Placental pericyte (primary cell): ENCODE measurements around the gene OR5D14. TPM values are rescaled to one million over a fixed set of nuclear protein-coding genes. Genes with fewer than 3 reads are reported as not detected.

Experiments used
- total RNA-seq: library from RNA; depleted of rRNA; stranded (reverse); fragments of >200 nt; gene quantifications from 2 replicates; pipeline ENCODE4 v1.2.3, GENCODE V29; 2012

Gene OR5D14
- not detected in 2 replicates for total RNA-seq

DNA sequence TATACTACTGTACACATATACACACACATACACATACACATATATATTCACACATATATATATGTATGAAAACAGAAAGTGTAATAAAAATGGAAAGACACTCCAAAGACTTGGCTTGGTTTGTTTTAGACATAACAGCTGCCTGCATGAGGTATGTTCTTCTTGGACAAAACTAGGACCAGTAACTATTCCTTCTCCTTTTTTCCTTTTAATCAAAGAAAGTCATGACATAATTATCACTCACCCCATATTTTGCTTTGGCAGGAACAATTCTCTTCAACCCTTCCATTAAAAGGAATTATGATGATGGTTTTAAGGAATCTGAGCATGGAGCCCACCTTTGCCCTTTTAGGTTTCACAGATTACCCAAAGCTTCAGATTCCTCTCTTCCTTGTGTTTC lies at the start of gene OR5D14:
OR5D14 (plus strand) TSS at position 301 of the 400 bp plus-strand sequence; CDS start at position 301, 0 bp downstream.

DNA sequence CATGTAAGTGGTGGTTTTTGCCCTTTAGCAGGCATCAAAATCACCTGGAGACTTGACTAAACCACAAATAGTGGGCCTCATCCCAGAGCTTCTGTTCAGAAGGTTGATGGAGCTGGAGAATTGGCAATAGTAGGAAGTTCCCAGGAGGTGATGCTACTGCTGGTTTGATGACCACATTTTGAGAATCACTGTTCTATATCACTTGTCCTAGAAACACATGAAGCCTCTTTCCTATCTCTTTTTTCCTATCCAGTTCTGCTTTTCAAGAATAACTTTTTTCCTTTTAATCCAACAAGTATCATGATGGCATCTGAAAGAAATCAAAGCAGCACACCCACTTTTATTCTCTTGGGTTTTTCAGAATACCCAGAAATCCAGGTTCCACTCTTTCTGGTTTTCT lies 22.2 kb upstream of the OR5D14 start, which contains the start of gene OR5D13:
OR5D13 (plus strand) TSS at position 301 of the 400 bp plus-strand sequence; CDS start at position 301, 0 bp downstream.

DNA sequence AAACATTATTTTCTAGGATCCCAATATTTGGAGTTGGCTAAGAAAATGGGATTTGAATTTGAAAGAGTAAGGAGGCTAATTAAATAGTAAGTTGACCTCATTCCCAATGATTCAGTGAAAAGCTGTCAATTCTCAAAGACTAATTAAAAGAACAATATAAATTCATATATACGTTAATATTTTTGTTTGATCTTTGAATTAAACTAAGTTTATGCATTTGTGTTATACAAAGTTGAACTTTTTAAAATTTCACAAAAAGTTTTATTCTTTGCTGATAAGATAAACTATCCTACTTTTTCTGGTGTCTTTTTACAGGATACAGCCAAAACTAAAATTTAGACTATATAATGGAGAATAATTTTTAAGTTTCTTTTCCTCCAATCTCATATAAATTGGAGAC lies 15.7 kb downstream of the OR5D14 start, which contains the start of gene OR5L1:
OR5L1 (plus strand) TSS at position 301 of the 400 bp plus-strand sequence. CDS start 100 bp downstream, outside the sequence.

DNA sequence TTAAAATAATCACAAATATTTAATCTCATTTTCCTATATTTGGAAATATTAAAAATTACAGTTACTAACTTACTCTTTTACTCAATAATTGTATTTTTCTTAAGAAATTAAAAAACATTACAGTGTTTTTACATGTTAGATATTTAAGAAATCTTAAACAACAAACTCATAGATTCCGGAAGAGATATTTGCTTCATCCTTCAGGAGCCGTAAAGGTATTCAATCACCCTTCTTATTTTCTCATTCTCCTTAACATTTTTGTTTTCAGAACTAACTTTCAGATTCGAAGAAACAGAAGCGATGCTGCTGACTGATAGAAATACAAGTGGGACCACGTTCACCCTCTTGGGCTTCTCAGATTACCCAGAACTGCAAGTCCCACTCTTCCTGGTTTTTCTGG lies 24.0 kb downstream of the OR5D14 start, which contains the start of gene OR5D18:
OR5D18 (plus strand) TSS at position 301 of the 400 bp plus-strand sequence; CDS start at position 301, 0 bp downstream.

DNA sequence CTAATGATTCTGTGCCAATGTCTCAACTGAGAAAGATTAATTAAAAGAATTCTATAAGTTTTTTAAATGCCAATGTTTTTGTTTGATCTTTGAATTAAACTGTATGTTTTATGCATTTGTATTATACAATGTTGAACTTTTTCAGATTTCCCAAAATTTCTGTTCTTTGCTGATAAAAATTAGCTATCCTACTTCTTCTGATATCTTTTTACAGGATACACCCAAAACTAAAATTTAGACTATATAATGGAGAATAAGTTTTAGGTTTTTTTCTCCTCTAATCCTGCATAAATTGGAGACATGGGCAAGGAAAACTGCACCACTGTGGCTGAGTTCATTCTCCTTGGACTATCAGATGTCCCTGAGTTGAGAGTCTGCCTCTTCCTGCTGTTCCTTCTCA lies 31.6 kb downstream of the OR5D14 start, which contains the start of gene OR5L2:
OR5L2 (plus strand) TSS at position 301 of the 400 bp plus-strand sequence; CDS start at position 301, 0 bp downstream.

DNA sequence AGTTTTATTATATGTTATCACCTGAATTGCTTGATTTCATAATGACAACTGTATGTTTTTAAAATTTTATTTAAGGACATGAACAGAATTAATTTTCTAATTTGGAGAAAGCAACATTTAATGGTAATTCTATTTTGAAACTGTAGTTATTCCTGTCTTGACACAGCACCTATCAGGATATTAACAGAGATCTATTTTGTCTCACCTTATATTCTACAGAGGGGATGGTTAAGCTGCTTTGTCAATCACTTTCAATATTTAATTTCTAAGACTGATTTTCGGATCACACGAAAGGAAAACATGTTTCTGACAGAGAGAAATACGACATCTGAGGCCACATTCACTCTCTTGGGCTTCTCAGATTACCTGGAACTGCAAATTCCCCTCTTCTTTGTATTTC lies 43.1 kb downstream of the OR5D14 start, which contains the start of gene OR5D16:
OR5D16 (plus strand) TSS at position 301 of the 400 bp plus-strand sequence; CDS start at position 301, 0 bp downstream.

Other genes starting within 250 kb of the OR5D14 start
- gene OR4C15, start 241.1 kb upstream of the OR5D14 start, total RNA-seq = not detected in 2 replicates
- gene OR4C16, start 223.4 kb upstream of the OR5D14 start, total RNA-seq = not detected in 2 replicates
- not detected in 2 replicates for gene OR4C11, start 187.9 kb upstream of the OR5D14 start, total RNA-seq
- not detected in 2 replicates for gene OR4P4, start 160.4 kb upstream of the OR5D14 start, total RNA-seq
- gene OR4S2, start 147.2 kb upstream of the OR5D14 start, total RNA-seq = not detected in 2 replicates
- gene OR4C6, start 133.4 kb upstream of the OR5D14 start, total RNA-seq = not detected in 2 replicates
- not detected in 2 replicates for gene OR5D13, start 22.1 kb upstream of the OR5D14 start, total RNA-seq
- not detected in 2 replicates for gene OR5L1, start 15.8 kb downstream of the OR5D14 start, total RNA-seq
- not detected in 2 replicates for gene OR5D18, start 24.1 kb downstream of the OR5D14 start, total RNA-seq
- not detected in 2 replicates for gene OR5L2, start 31.7 kb downstream of the OR5D14 start, total RNA-seq
- gene OR5D16, start 43.2 kb downstream of the OR5D14 start, total RNA-seq = not detected in 2 replicates
- not detected in 2 replicates for gene TRIM51, start 87.7 kb downstream of the OR5D14 start, total RNA-seq
- not detected in 2 replicates for gene OR5W2, start 119.0 kb downstream of the OR5D14 start, total RNA-seq
- not detected in 2 replicates for gene OR5I1, start 140.8 kb downstream of the OR5D14 start, total RNA-seq
- not detected in 2 replicates for gene OR10AG1, start 174.4 kb downstream of the OR5D14 start, total RNA-seq
- gene OR5F1, start 199.1 kb downstream of the OR5D14 start, total RNA-seq = not detected in 2 replicates
- not detected in 2 replicates for gene OR5AS1, start 232.1 kb downstream of the OR5D14 start, total RNA-seq